GM12873 (cell line): ENCODE data around the gene RFK.

Source experiments
- CTCF ChIP-seq: IDR thresholded peaks from 2 replicates; pipeline ENCODE4 v1.5.1; 2012; ENCODE audit warnings: low read depth, mild to moderate bottlenecking, moderate library complexity, low read length, control low read depth; ENCODE audit not compliant: insufficient read depth; ENCODE audit errors: missing control alignments

The RFK gene

GRCh38 chr9:76394195-76394959 is at the start of gene RFK:
TSS of gene RFK (minus strand) at chr9:76394426. CDS start at chr9:76394171, 255 bp downstream.
- peak; percentile 50 for TF ChIP-seq CTCF

GRCh38 chr9:76443887-76444286 is 49.7 kb upstream of the RFK start:
- no peak for TF ChIP-seq CTCF

GRCh38 chr9:76441551-76442322 is 47.5 kb upstream of the RFK start:
- TF ChIP-seq CTCF, result no peak

GRCh38 chr9:76438841-76439588 is 44.8 kb upstream of the RFK start:
- no peak for TF ChIP-seq CTCF

- TF ChIP-seq CTCF, result no peak
Observed at GRCh38 chr9:76433836-76434235, 39.6 kb upstream of the RFK start.

- TF ChIP-seq CTCF, result no peak
Observed at GRCh38 chr9:76433406-76433805, 39.2 kb upstream of the RFK start.

- TF ChIP-seq CTCF, result no peak
Observed at GRCh38 chr9:76431601-76432000, 37.4 kb upstream of the RFK start.
